ENCODE results near the gene HDGF. TPM values are rescaled to one million over a fixed set of nuclear protein-coding genes. Genes with fewer than 3 reads are reported as not detected.

HDGF gene
- total and polyA plus RNA-seq, 9 of the 15 experiments (the other 6 are each of a cell fraction or from before 2014, with no cell fraction given) = 38.8 to 601 (median 400) TPM

- no peak for TF ChIP-seq RFX5 (IDR thresholded peaks at IDR 0.05; ENCODE audit: low read depth, low read length)
- TF ChIP-seq ZBTB43 (CRISPR knock-in tag; IDR thresholded peaks at IDR 0.05) = 0 out of 2 replicates have a peak, but pooled peaks have one; percentile 22
- TF ChIP-seq ZBTB1 (CRISPR knock-in tag; IDR thresholded peaks at IDR 0.05; ENCODE audit: borderline replicate concordance, low read depth) = no peak
- no peak for TF ChIP-seq ZNF239 (CRISPR knock-in tag; IDR thresholded peaks at IDR 0.05)
- no peak for TF ChIP-seq HNRNPUL1 (IDR thresholded peaks at IDR 0.05; ENCODE audit: low read length)
- 0 out of 2 replicates have a peak, but pooled peaks have one; percentile 5 for TF ChIP-seq MTA2 (IDR thresholded peaks at IDR 0.05; ENCODE audit: low read depth)
- TF ChIP-seq TCFL5 (CRISPR knock-in tag; conservative IDR thresholded peaks at IDR 0.05) = no peak
- TF ChIP-seq SOX6 (IDR thresholded peaks at IDR 0.05) = no peak
- no peak for TF ChIP-seq BCL6 (CRISPR knock-in tag; IDR thresholded peaks at IDR 0.05)
- TF ChIP-seq CHD7 (IDR thresholded peaks at IDR 0.05; ENCODE audit: low read depth, low read length) = no peak
- TF ChIP-seq ZNF3 (CRISPR knock-in tag; IDR thresholded peaks at IDR 0.05) = no peak
- TF ChIP-seq POLR3A (IDR thresholded peaks at IDR 0.05; ENCODE audit: borderline replicate concordance, extremely low read depth, insufficient read depth, insufficient read length) = no peak
- TF ChIP-seq TAF9B (IDR thresholded peaks at IDR 0.05; ENCODE audit: partially characterized antibody) = no peak
- TF ChIP-seq ZNF217 (CRISPR knock-in tag; IDR thresholded peaks at IDR 0.05) = no peak
- no peak for TF ChIP-seq ILF3 (IDR thresholded peaks at IDR 0.05; ENCODE audit: borderline replicate concordance)
- no peak for TF ChIP-seq KLF13 (tag; IDR thresholded peaks at IDR 0.05; ENCODE audit: borderline replicate concordance, low read depth)
- TF ChIP-seq STAG1 (CRISPR knock-in tag; IDR thresholded peaks at IDR 0.05; ENCODE audit: borderline replicate concordance) = no peak
These were observed 24.8 kb downstream of the HDGF start (continued) for GRCh38 chr1:156726549-156727226.

Measured in K562 (cell line).